Astrocyte (in vitro differentiated cells and primary cell): ENCODE results near the gene NMRK1. TPM values are rescaled to one million over a fixed set of nuclear protein-coding genes. Genes with fewer than 3 reads are reported as not detected.

ENCODE experiments used
- DNase-seq: peaks from one replicate; pipeline ENCODE4 v3.0.0-alpha.2; 2010; ENCODE audit warnings: low read depth
- FAIRE-seq: peaks from 2 replicates; lab custom pipeline; 2011; peaks lifted over from hg19 to GRCh38; lab: Jason Lieb, UNC
- H2AFZ ChIP-seq: 2 replicates; pipeline ENCODE4 v1.6.0; 2012; ENCODE audit warnings: low read depth, low read length, inconsistent platforms
- H3K27ac ChIP-seq: 2 replicates; pipeline ENCODE4 v1.5.1; 2011; ENCODE audit warnings: low read depth, low read length, inconsistent platforms
- H3K27me3 ChIP-seq: 2 replicates; pipeline ENCODE4 v1.6.0; 2011; ENCODE audit warnings: low read length, inconsistent platforms; ENCODE audit not compliant: insufficient read depth
- H3K36me3 ChIP-seq: 2 replicates; pipeline ENCODE4 v1.5.1; 2011; ENCODE audit warnings: low read length, inconsistent platforms; ENCODE audit not compliant: insufficient read depth
- H3K4me1 ChIP-seq: 2 replicates; pipeline ENCODE4 v1.5.1; 2011; ENCODE audit warnings: low read length, inconsistent platforms; ENCODE audit not compliant: insufficient read depth
- H3K4me2 ChIP-seq: 2 replicates; pipeline ENCODE4 v1.6.0; 2012; ENCODE audit warnings: low read length, inconsistent platforms
- H3K4me3 ChIP-seq: 2 replicates; pipeline ENCODE4 v1.5.1; 2011; ENCODE audit warnings: low read depth, mild to moderate bottlenecking, low read length, inconsistent platforms; ENCODE audit not compliant: insufficient read depth
- H3K79me2 ChIP-seq: 2 replicates; pipeline ENCODE4 v1.6.0; 2012; ENCODE audit warnings: mild to moderate bottlenecking, low read length, inconsistent platforms; ENCODE audit not compliant: insufficient read depth
- H3K9ac ChIP-seq: 2 replicates; pipeline ENCODE4 v1.6.0; 2012; ENCODE audit warnings: mild to moderate bottlenecking, low read length, inconsistent platforms
- H3K9me3 ChIP-seq: 2 replicates; pipeline ENCODE4 v1.5.1; 2012; ENCODE audit warnings: low read depth, mild to moderate bottlenecking, low read length, inconsistent platforms; ENCODE audit not compliant: insufficient read depth
- H4K20me1 ChIP-seq: 2 replicates; pipeline ENCODE4 v1.6.0; 2012; ENCODE audit warnings: low read length, inconsistent platforms; ENCODE audit not compliant: insufficient read depth
- H3K27ac Mint-ChIP-seq: one replicate; pipeline ENCODE4 v1.8.0; 2021; ENCODE audit warnings: mild to moderate bottlenecking, mixed read lengths; ENCODE audit not compliant: unreplicated experiment
- H3K27me3 Mint-ChIP-seq: one replicate; pipeline ENCODE4 v1.8.0; 2021; ENCODE audit warnings: low read depth, mixed read lengths; ENCODE audit not compliant: unreplicated experiment
- H3K36me3 Mint-ChIP-seq: one replicate; pipeline ENCODE4 v1.8.0; 2021; ENCODE audit warnings: low read depth, mixed read lengths; ENCODE audit not compliant: unreplicated experiment
- H3K4me1 Mint-ChIP-seq: one replicate; pipeline ENCODE4 v1.8.0; 2021; ENCODE audit warnings: low read depth, mixed read lengths; ENCODE audit not compliant: unreplicated experiment
- H3K4me3 Mint-ChIP-seq: one replicate; pipeline ENCODE4 v1.8.0; 2021; ENCODE audit warnings: mild to moderate bottlenecking, moderate library complexity, mixed read lengths; ENCODE audit not compliant: unreplicated experiment
- H3K9me3 Mint-ChIP-seq: one replicate; pipeline ENCODE4 v1.8.0; 2021; ENCODE audit warnings: mild to moderate bottlenecking, mixed read lengths; ENCODE audit not compliant: unreplicated experiment
- EZH2 ChIP-seq: IDR thresholded peaks from 2 replicates; pipeline ENCODE4 v1.6.1; 2012; ENCODE audit warnings: mild to moderate bottlenecking, low read length, inconsistent platforms; ENCODE audit not compliant: insufficient read depth
- total RNA-seq: library from RNA; stranded (reverse); gene quantifications from 2 replicates; pipeline ENCODE4 v1.2.1, GENCODE V29; 2021
- TF ChIP-seq, protein P1 (sequence below): IDR thresholded peaks from 2 replicates; pipeline ENCODE4 v1.5.1; 2011; ENCODE audit warnings: low read depth, mild to moderate bottlenecking, inconsistent platforms, low read length, moderate library complexity; ENCODE audit not compliant: insufficient read depth

The NMRK1 gene
- total RNA-seq, 1 donor from 2014 or later = 15.2 TPM

DNA sequence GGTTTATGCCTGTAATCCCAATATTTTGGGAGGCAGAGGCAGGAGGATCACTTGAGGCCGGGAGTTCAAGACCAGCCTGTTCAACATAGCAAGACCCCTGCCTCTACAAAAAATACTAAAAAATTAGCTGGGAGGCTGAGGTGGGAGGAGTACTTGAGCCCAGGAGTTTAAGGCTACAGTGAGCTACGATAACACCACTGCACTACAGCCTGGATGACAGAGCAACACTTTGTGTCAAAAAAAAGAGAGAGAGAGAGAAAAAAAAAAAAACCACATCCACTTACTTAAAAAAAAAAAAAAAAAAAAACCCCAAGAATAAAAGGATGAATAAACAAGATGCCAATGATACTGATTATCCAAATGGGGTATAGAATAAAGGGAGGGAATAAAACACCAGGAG, 74.2 kb downstream of the NMRK1 start:
- Mint-ChIP-seq H3K9me3 (peaks cover 2% of the 10 kb centered on the region), H3K4me3 (no peak overlapping the region), H3K27me3 (no peaks in the 10 kb centered on the region), H3K36me3 (peaks cover 10% of the 10 kb centered on the region), H3K4me1 (no peaks in the 10 kb centered on the region), H3K27ac (no peak overlapping the region)
- H3K79me2 ChIP-seq = peaks cover 2% of the 10 kb centered on the region
- no peak for DNase-seq
- H4K20me1 ChIP-seq = no peaks in the 10 kb centered on the region
- no peak for TF ChIP-seq EZH2
- TF ChIP-seq, protein P1, sequence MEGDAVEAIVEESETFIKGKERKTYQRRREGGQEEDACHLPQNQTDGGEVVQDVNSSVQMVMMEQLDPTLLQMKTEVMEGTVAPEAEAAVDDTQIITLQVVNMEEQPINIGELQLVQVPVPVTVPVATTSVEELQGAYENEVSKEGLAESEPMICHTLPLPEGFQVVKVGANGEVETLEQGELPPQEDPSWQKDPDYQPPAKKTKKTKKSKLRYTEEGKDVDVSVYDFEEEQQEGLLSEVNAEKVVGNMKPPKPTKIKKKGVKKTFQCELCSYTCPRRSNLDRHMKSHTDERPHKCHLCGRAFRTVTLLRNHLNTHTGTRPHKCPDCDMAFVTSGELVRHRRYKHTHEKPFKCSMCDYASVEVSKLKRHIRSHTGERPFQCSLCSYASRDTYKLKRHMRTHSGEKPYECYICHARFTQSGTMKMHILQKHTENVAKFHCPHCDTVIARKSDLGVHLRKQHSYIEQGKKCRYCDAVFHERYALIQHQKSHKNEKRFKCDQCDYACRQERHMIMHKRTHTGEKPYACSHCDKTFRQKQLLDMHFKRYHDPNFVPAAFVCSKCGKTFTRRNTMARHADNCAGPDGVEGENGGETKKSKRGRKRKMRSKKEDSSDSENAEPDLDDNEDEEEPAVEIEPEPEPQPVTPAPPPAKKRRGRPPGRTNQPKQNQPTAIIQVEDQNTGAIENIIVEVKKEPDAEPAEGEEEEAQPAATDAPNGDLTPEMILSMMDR = no peak
- no peak overlapping the region for H2AFZ ChIP-seq
- H3K27me3 ChIP-seq = no peaks in the 10 kb centered on the region
- H3K4me2 ChIP-seq = no peak overlapping the region
- no peaks in the 10 kb centered on the region for H3K36me3 ChIP-seq
- H3K9me3 ChIP-seq = no peaks in the 10 kb centered on the region
- no peaks in the 10 kb centered on the region for H3K4me1 ChIP-seq
- no peak overlapping the region for H3K4me3 ChIP-seq
- no peak overlapping the region for H3K9ac ChIP-seq
- FAIRE-seq = no peak
- H3K27ac ChIP-seq = no peak overlapping the region

Other genes with a start within 250 kb of the NMRK1 start
- 0.27 and 0.29 TPM in 2 replicates for gene TRPM6, start 200.2 kb downstream of the NMRK1 start, total RNA-seq
- gene C9orf40, start 135.2 kb downstream of the NMRK1 start, total RNA-seq = 5.3 and 5.4 TPM in 2 replicates
- 17.2 and 20.8 TPM in 2 replicates for gene CARNMT1, start 59.9 kb downstream of the NMRK1 start, total RNA-seq
- 43.0 and 43.3 TPM in 2 replicates for gene OSTF1, start 359 bp upstream of the NMRK1 start, total RNA-seq